Natural killer cell (primary cell): ENCODE results near the gene ZNG1F. TPM values are rescaled to one million over a fixed set of nuclear protein-coding genes. Genes with fewer than 3 reads are reported as not detected.
"Not testable (repeated sequence)": the region's sequence is repeated elsewhere in the genome, so short reads cannot be mapped to it uniquely, and the experiment has no call there.

ENCODE experiments used
- ATAC-seq, 3 donors: fragments of 150-1000 bp in 2 of 3; fragments of 200-7000 bp in 1 of 3; cut with Tn5 transposase; 1 replicate in 1 of 3; 2 replicates in 2 of 3; pipeline ENCODE4 v1.10.0; 2021; ENCODE audit warnings: mild to moderate bottlenecking in 2 of 3, moderate library complexity in 2 of 3
- DNase-seq, 2 donors: peaks; one replicate each; pipeline versions ENCODE4 v3.0.0 to v3.0.0-alpha.2; 2013 to 2021; ENCODE audit warnings: mixed read lengths in 1 of 2
- H3K27ac ChIP-seq: one replicate; pipeline ENCODE4 v1.5.1; 2013; ENCODE audit warnings: mild to moderate bottlenecking, low read length
- H3K27me3 ChIP-seq: one replicate; pipeline ENCODE4 v1.6.1; 2013; ENCODE audit warnings: low read length; ENCODE audit not compliant: control insufficient read depth, insufficient read depth
- H3K36me3 ChIP-seq: one replicate; pipeline ENCODE4 v1.6.1; 2013; ENCODE audit warnings: low read length; ENCODE audit not compliant: control insufficient read depth, insufficient read depth
- H3K4me1 ChIP-seq: one replicate; pipeline ENCODE4 v1.6.1; 2013; ENCODE audit warnings: low read length; ENCODE audit not compliant: control insufficient read depth, insufficient read depth
- H3K4me3 ChIP-seq: one replicate; pipeline ENCODE4 v1.5.1; 2013; ENCODE audit warnings: low read length
- H3K9me3 ChIP-seq: one replicate; pipeline ENCODE4 v1.6.1; 2013; ENCODE audit warnings: low read length; ENCODE audit not compliant: control insufficient read depth, insufficient read depth
- H3K27ac Mint-ChIP-seq, 2 donors: one replicate each; pipeline ENCODE4 v1.8.0; 2022; ENCODE audit warnings: mild to moderate bottlenecking in 2 of 2, mixed read lengths in 2 of 2, moderate library complexity in 1 of 2
- H3K27me3 Mint-ChIP-seq, 2 donors: one replicate each; pipeline ENCODE4 v1.8.0; 2022; ENCODE audit warnings: low read depth in 2 of 2, mixed read lengths in 2 of 2
- H3K36me3 Mint-ChIP-seq: one replicate; pipeline ENCODE4 v1.8.0; 2022; ENCODE audit warnings: mixed read lengths
- H3K4me1 Mint-ChIP-seq, 2 donors: one replicate each; pipeline ENCODE4 v1.8.0; 2022; ENCODE audit warnings: mixed read lengths in 2 of 2
- H3K4me3 Mint-ChIP-seq: one replicate; pipeline ENCODE4 v1.8.0; 2022; ENCODE audit warnings: mild to moderate bottlenecking, moderate library complexity, mixed read lengths
- H3K9me3 Mint-ChIP-seq, 2 donors: one replicate each; pipeline ENCODE4 v1.8.0; 2022; ENCODE audit warnings: mixed read lengths in 2 of 2
- WGBS: methylation state at CpG from one replicate; pipeline ENCODE4 v1.1.7; 2013; ENCODE audit warnings: missing lambda C conversion rate; ENCODE audit not compliant: insufficient coverage; 5-methylcytosine and 5-hydroxymethylcytosine counted together
- intact Hi-C: fragments of 100-400 bp; cut with micrococcal nuclease; formaldehyde crosslinking; loops from one replicate; pipeline ENCODE4 v1.14.2; 2022
- total RNA-seq, 4 donors: library from RNA; stranded (reverse); fragments of 120-200 nt in 1 of 4; gene quantifications; one replicate each; pipeline versions ENCODE4 v1.2.3 to v1.2.4, GENCODE V29; 2013 to 2022
- TF ChIP-seq, protein P1 (sequence below): fragments of 200-600 bp; IDR thresholded peaks from one replicate; pipeline ENCODE4 v1.8.0; 2022; ENCODE audit warnings: antibody characterized with exemption

Gene ZNG1F
- total RNA-seq, 3 donors from 2014 or later (not counting 1 experiment from before 2014, with no cell fraction given): 7.4 to 11.0 (median 8.3) TPM

GRCh38 chr9:41229408-41230401 lies 40.6 kb upstream of the ZNG1F start:
- DNase-seq (peak in 1 of 2 donors; percentile 28), ATAC-seq (peak; percentile 12 to 74 (median 63))
- Histone ChIP-seq H3K4me1 (peaks cover 2% of the 10 kb centered on the region), H3K36me3 (no peaks in the 10 kb centered on the region), H3K27ac (no peak overlapping the region), H3K27me3 (no peaks in the 10 kb centered on the region), H3K9me3 (peaks cover 12% of the 10 kb centered on the region), H3K4me3 (no peak overlapping the region)
- H3K9me3 Mint-ChIP-seq: no peaks in the 10 kb centered on the region
- no peak overlapping the region for H3K27ac Mint-ChIP-seq
- H3K36me3 Mint-ChIP-seq: no peaks in the 10 kb centered on the region
- no peaks in the 10 kb centered on the region for H3K27me3 Mint-ChIP-seq
- no peaks in the 10 kb centered on the region for H3K4me1 Mint-ChIP-seq
- TF ChIP-seq, protein P1, sequence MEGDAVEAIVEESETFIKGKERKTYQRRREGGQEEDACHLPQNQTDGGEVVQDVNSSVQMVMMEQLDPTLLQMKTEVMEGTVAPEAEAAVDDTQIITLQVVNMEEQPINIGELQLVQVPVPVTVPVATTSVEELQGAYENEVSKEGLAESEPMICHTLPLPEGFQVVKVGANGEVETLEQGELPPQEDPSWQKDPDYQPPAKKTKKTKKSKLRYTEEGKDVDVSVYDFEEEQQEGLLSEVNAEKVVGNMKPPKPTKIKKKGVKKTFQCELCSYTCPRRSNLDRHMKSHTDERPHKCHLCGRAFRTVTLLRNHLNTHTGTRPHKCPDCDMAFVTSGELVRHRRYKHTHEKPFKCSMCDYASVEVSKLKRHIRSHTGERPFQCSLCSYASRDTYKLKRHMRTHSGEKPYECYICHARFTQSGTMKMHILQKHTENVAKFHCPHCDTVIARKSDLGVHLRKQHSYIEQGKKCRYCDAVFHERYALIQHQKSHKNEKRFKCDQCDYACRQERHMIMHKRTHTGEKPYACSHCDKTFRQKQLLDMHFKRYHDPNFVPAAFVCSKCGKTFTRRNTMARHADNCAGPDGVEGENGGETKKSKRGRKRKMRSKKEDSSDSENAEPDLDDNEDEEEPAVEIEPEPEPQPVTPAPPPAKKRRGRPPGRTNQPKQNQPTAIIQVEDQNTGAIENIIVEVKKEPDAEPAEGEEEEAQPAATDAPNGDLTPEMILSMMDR: no peak
- H3K4me3 Mint-ChIP-seq: no peak overlapping the region
- intact Hi-C loops: no loop called here
- WGBS: 60% methylated on average over 7 of the region's 7 CpGs

- ATAC-seq, H3K27me3 ChIP-seq, H3K27me3 Mint-ChIP-seq, H3K4me1 ChIP-seq, intact Hi-C loops, H3K36me3 Mint-ChIP-seq, H3K9me3 ChIP-seq, H3K4me3 Mint-ChIP-seq, H3K27ac ChIP-seq, H3K4me1 Mint-ChIP-seq, H3K9me3 Mint-ChIP-seq, DNase-seq, H3K36me3 ChIP-seq, H3K4me3 ChIP-seq, H3K27ac Mint-ChIP-seq: not testable (repeated sequence)
- WGBS: no CpG with 5 or more reads among the region's 4 CpGs
Observed at GRCh38 chr9:41219831-41220230, 30.7 kb upstream of the ZNG1F start.

DNA sequence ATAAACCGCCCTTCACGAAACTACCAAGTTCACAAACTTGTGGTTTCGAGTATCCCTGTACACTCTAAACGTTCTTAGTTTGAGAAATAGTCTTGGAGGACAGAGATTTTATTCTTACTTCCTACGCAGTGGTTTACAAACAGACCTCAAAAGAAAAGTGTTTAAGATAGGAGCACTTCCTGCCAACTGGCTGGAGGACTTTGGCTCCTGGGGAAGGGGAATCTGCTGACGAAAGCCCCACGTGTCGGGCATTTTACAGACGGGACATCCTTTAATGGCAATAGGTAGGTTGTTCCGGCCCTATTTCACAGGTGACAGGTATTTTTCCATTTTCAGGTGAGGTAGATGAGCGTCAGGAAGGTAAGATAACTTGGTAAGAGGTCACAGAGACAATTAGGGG lies 678 bp downstream of the ZNG1F start:
- H3K27me3 ChIP-seq, DNase-seq, ATAC-seq, intact Hi-C loops, H3K4me3 Mint-ChIP-seq, H3K27me3 Mint-ChIP-seq, H3K27ac ChIP-seq, H3K4me1 ChIP-seq, H3K9me3 Mint-ChIP-seq, H3K36me3 ChIP-seq, H3K36me3 Mint-ChIP-seq, H3K27ac Mint-ChIP-seq, H3K4me3 ChIP-seq, H3K9me3 ChIP-seq, H3K4me1 Mint-ChIP-seq: not testable (repeated sequence)
- WGBS: no CpG with 5 or more reads among the region's 11 CpGs

- H3K4me1 ChIP-seq, DNase-seq: not testable (repeated sequence)
Observed at GRCh38 chr9:41174994-41175393, 14.1 kb downstream of the ZNG1F start.

GRCh38 chr9:41150116-41150515 lies 39.0 kb downstream of the ZNG1F start:
- H3K4me1 Mint-ChIP-seq, H3K4me3 Mint-ChIP-seq, intact Hi-C loops, H3K4me3 ChIP-seq, DNase-seq, H3K36me3 Mint-ChIP-seq, H3K9me3 ChIP-seq, H3K9me3 Mint-ChIP-seq, H3K27ac Mint-ChIP-seq, H3K27me3 Mint-ChIP-seq, H3K36me3 ChIP-seq, H3K27ac ChIP-seq, ATAC-seq, H3K27me3 ChIP-seq, H3K4me1 ChIP-seq: not testable (repeated sequence)
- WGBS: 95% methylated on average over 4 of the region's 18 CpGs

More at GRCh38 chr9:41174994-41175393, 14.1 kb downstream of the ZNG1F start:
- intact Hi-C loops, H3K27me3 Mint-ChIP-seq, H3K4me3 Mint-ChIP-seq, H3K27ac ChIP-seq, H3K36me3 Mint-ChIP-seq, H3K27me3 ChIP-seq, H3K36me3 ChIP-seq, H3K4me1 Mint-ChIP-seq, H3K9me3 ChIP-seq, H3K27ac Mint-ChIP-seq, H3K4me3 ChIP-seq, H3K9me3 Mint-ChIP-seq, ATAC-seq: not testable (repeated sequence)
- WGBS: no CpG with 5 or more reads among the region's 4 CpGs

DNA sequence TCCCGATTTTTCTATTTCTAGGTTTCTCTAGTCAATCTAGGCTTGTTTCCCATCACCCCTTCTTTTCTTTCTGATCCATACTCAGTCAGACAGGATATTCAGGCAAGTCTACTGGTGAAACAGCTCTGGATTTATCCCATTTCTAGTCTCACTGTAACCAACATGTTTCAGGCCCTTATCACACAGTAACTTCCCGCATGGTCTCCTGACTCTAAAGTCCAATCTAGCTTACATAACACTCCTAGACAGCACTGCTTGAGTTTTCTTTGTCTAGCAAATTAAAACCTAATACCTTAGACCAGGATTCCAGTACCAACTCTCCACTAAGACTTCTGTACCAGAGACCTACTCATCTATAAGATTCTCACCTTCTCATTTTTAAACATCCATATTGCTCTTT lies 47.2 kb downstream of the ZNG1F start:
- H3K4me3 Mint-ChIP-seq, H3K4me1 ChIP-seq, H3K27me3 Mint-ChIP-seq, DNase-seq, H3K9me3 Mint-ChIP-seq, H3K27ac Mint-ChIP-seq, ATAC-seq, intact Hi-C loops, H3K36me3 Mint-ChIP-seq, H3K4me3 ChIP-seq, H3K27me3 ChIP-seq, H3K36me3 ChIP-seq, H3K27ac ChIP-seq, H3K9me3 ChIP-seq, H3K4me1 Mint-ChIP-seq: not testable (repeated sequence)
- WGBS: no CpG with 5 or more reads among the region's 2 CpGs

DNA sequence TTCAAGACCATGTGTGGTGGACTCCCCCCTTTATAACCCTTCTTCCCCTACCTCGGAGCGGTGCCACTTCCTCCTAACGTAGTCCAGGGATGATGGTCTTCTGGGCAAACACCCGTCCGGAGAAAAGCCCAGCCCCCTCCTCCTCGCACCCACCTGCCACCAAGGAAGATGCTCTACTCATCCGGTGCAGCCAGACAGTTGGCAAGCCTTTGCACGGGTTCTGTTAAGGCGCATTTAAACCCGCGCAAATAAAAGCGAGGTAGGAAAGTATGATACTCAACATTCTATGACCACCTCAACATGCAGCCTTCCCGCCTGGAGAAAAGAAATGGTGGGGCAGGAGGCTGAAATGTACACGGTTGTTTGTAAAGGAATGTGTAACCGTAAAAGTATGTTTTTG lies 60.5 kb downstream of the ZNG1F start, which contains the start of gene FOXD4L6:
Gene FOXD4L6, minus strand, starts transcription at position 101 of the 400 bp plus-strand sequence. CDS start 298 bp downstream, outside the sequence.
- not testable (repeated sequence) for H3K36me3 Mint-ChIP-seq, H3K27me3 Mint-ChIP-seq
- WGBS: no CpG with 5 or more reads among the region's 15 CpGs

More for the DNA sequence above, 60.5 kb downstream of the ZNG1F start, which contains the start of gene FOXD4L6:
- H3K4me3 ChIP-seq, intact Hi-C loops, DNase-seq, ATAC-seq, H3K4me1 ChIP-seq, H3K27ac ChIP-seq, H3K36me3 ChIP-seq, H3K27me3 ChIP-seq, H3K27ac Mint-ChIP-seq, H3K9me3 Mint-ChIP-seq, H3K4me3 Mint-ChIP-seq, H3K9me3 ChIP-seq, H3K4me1 Mint-ChIP-seq: not testable (repeated sequence)
